ENCODE results near the gene NFIA. TPM values are rescaled to one million over a fixed set of nuclear protein-coding genes. Genes with fewer than 3 reads are reported as not detected.

Gene NFIA
- total and polyA plus RNA-seq, 2 donors (not counting 1 experiment from before 2014, with no cell fraction given) = 0.28 to 0.54 TPM

- no peak for DNase-seq
- Mint-ChIP-seq H3K4me3 (no peak overlapping the region), H3K27me3 (peaks cover 17% of the 10 kb centered on the region), H3K4me1 (no peaks in the 10 kb centered on the region), H3K27ac (no peak overlapping the region), H3K9me3 (ENCODE audit: insufficient read depth) (no peaks in the 10 kb centered on the region)
- no peak for TF ChIP-seq CTCF (IDR thresholded peaks at IDR 0.05)
- TF ChIP-seq EZH2 (IDR thresholded peaks at IDR 0.05; ENCODE audit: borderline replicate concordance, insufficient read depth, low read depth, low read length, poor library complexity, severe bottlenecking) = no peak
- no CpG with 5 or more reads among the region's 2 CpGs for WGBS (ENCODE audit: insufficient coverage)
- no peaks in the 10 kb centered on the region for H4K20me1 ChIP-seq (ENCODE audit: control insufficient read depth, insufficient read depth, low read length, poor library complexity, severe bottlenecking)
- intact Hi-C loops (cut with micrococcal nuclease) = no loop called here
- CTCF ChIA-PET = no interaction called here
- POLR2A ChIA-PET = no interaction called here
- H3K27me3 ChIP-seq (replicated peaks in 1 of 4; ENCODE audit: control extremely low read depth in 1 of 4, control insufficient read depth in 3 of 4, insufficient read depth in 4 of 4, low read length in 3 of 4) = no peaks in the 10 kb centered on the region
- H3K9me3 ChIP-seq (ENCODE audit: control extremely low read depth in 1 of 3, control insufficient read depth in 2 of 3, insufficient read depth in 1 of 3, low read length in 2 of 3) = no peaks in the 10 kb centered on the region
- no peak for ATAC-seq (ENCODE audit: low read depth)
- H2AFZ ChIP-seq (ENCODE audit: insufficient read depth, low read depth, low read length, poor library complexity, severe bottlenecking) = no peak overlapping the region
- no peaks in the 10 kb centered on the region for H3K36me3 ChIP-seq (replicated peaks in 1 of 2; ENCODE audit: control extremely low read depth in 1 of 2, control insufficient read depth in 1 of 2, extremely low read depth in 1 of 2, insufficient read depth in 2 of 2, low read length in 1 of 2)
- H3K4me2 ChIP-seq (replicated peaks; ENCODE audit: low read depth, low read length, poor library complexity, severe bottlenecking) = no peak overlapping the region
- no peak overlapping the region for H3K27ac ChIP-seq (ENCODE audit: low read length in 2 of 2)
- no peak overlapping the region for H3K4me3 ChIP-seq (ENCODE audit: control extremely low read depth in 1 of 5, extremely low read depth in 1 of 5, insufficient read depth in 1 of 5, low read depth in 2 of 5, low read length in 4 of 5)
- no peaks in the 10 kb centered on the region for H3K4me1 ChIP-seq (ENCODE audit: control insufficient read depth in 2 of 2, insufficient read depth in 2 of 2, low read length in 2 of 2)
- H3K79me2 ChIP-seq (ENCODE audit: control insufficient read depth, insufficient read depth, low read length) = no peaks in the 10 kb centered on the region
- H3K9ac ChIP-seq (ENCODE audit: low read length) = no peak overlapping the region
These were observed 211.7 kb downstream of the NFIA start for GRCh38 chr1:61293986-61294504.

- Mint-ChIP-seq H3K27me3 (peaks cover 17% of the 10 kb centered on the region), H3K27ac (no peak overlapping the region), H3K4me3 (no peak overlapping the region), H3K4me1 (no peaks in the 10 kb centered on the region), H3K9me3 (ENCODE audit: insufficient read depth) (no peaks in the 10 kb centered on the region)
- no peak overlapping the region for H3K9ac ChIP-seq (ENCODE audit: low read length)
- no peaks in the 10 kb centered on the region for H3K79me2 ChIP-seq (ENCODE audit: control insufficient read depth, insufficient read depth, low read length)
- H3K4me2 ChIP-seq (replicated peaks; ENCODE audit: low read depth, low read length, poor library complexity, severe bottlenecking) = no peak overlapping the region
- H3K9me3 ChIP-seq (ENCODE audit: control extremely low read depth in 1 of 3, control insufficient read depth in 2 of 3, insufficient read depth in 1 of 3, low read length in 2 of 3) = no peaks in the 10 kb centered on the region
- ATAC-seq (ENCODE audit: low read depth) (no peak), DNase-seq (no peak)
- POLR2A ChIA-PET = no interaction called here
- CTCF ChIA-PET = no interaction called here
- H3K27ac ChIP-seq (ENCODE audit: low read length in 2 of 2) = no peak overlapping the region
- TF ChIP-seq EZH2 (IDR thresholded peaks at IDR 0.05; ENCODE audit: borderline replicate concordance, insufficient read depth, low read depth, low read length, poor library complexity, severe bottlenecking) (no peak), CTCF (IDR thresholded peaks at IDR 0.05) (no peak)
- H3K36me3 ChIP-seq (replicated peaks in 1 of 2; ENCODE audit: control extremely low read depth in 1 of 2, control insufficient read depth in 1 of 2, extremely low read depth in 1 of 2, insufficient read depth in 2 of 2, low read length in 1 of 2) = no peaks in the 10 kb centered on the region
- no peaks in the 10 kb centered on the region for H3K4me1 ChIP-seq (ENCODE audit: control insufficient read depth in 2 of 2, insufficient read depth in 2 of 2, low read length in 2 of 2)
- H4K20me1 ChIP-seq (ENCODE audit: control insufficient read depth, insufficient read depth, low read length, poor library complexity, severe bottlenecking) = no peaks in the 10 kb centered on the region
- H2AFZ ChIP-seq (ENCODE audit: insufficient read depth, low read depth, low read length, poor library complexity, severe bottlenecking) = no peak overlapping the region
- no peaks in the 10 kb centered on the region for H3K27me3 ChIP-seq (replicated peaks in 1 of 4; ENCODE audit: control extremely low read depth in 1 of 4, control insufficient read depth in 3 of 4, insufficient read depth in 4 of 4, low read length in 3 of 4)
- H3K4me3 ChIP-seq (ENCODE audit: control extremely low read depth in 1 of 5, extremely low read depth in 1 of 5, insufficient read depth in 1 of 5, low read depth in 2 of 5, low read length in 4 of 5) = no peak overlapping the region
- intact Hi-C loops (cut with micrococcal nuclease) = no loop called here
- 89% methylated on average over 4 of the region's 5 CpGs for WGBS (ENCODE audit: insufficient coverage)
These were observed 212.6 kb downstream of the NFIA start for GRCh38 chr1:61294930-61295329.

Data from B cell (primary cell).